Muscle of leg (tissue), 11 donors: ENCODE data around the gene PHLDA2. TPM values are rescaled to one million over a fixed set of nuclear protein-coding genes. Genes with fewer than 3 reads are reported as not detected.
A peak's percentile ranks its signal among the peaks of the same experiment; 100 is the strongest.

Experiments used
- DNase-seq: peaks from one replicate; pipeline ENCODE4 v3.0.0; 2013
- H3K27ac ChIP-seq: one replicate; pipeline ENCODE4 v1.5.1; 2013; ENCODE audit warnings: mild to moderate bottlenecking, low read length, control low read depth
- H3K27me3 ChIP-seq: one replicate; pipeline ENCODE4 v1.6.1; 2013; ENCODE audit warnings: low read length; ENCODE audit not compliant: control insufficient read depth, insufficient read depth
- H3K36me3 ChIP-seq: one replicate; pipeline ENCODE4 v1.6.1; 2013; ENCODE audit warnings: low read length; ENCODE audit not compliant: control insufficient read depth, insufficient read depth
- H3K4me1 ChIP-seq: one replicate; pipeline ENCODE4 v1.6.1; 2013; ENCODE audit warnings: low read length; ENCODE audit not compliant: control insufficient read depth, insufficient read depth
- H3K4me3 ChIP-seq: one replicate; pipeline ENCODE4 v1.5.1; 2013; ENCODE audit warnings: low read length, control low read depth
- H3K9me3 ChIP-seq: replicated peaks from 2 replicates; pipeline ENCODE4 v1.6.1; 2013; ENCODE audit warnings: low read depth, low read length; ENCODE audit not compliant: control insufficient read depth
- WGBS: methylation state at CpG from one replicate; pipeline ENCODE4 v1.1.5; 2013; ENCODE audit warnings: missing lambda C conversion rate; ENCODE audit not compliant: insufficient coverage; 5-methylcytosine and 5-hydroxymethylcytosine counted together
- polyA plus RNA-seq, 8 donors: library from polyadenylated mRNA; unstranded; fragments of 120-200 nt; gene quantifications; one replicate each; pipeline versions ENCODE4 v1.2.1 to v1.2.3, GENCODE V29; 2013; ENCODE audit warnings: inconsistent platforms in 1 of 8, low replicate concordance in 1 of 8; ENCODE audit not compliant: insufficient read length in 8 of 8, insufficient read depth in 1 of 8
- total RNA-seq: library from RNA; stranded (reverse); fragments of 120-200 nt; gene quantifications from one replicate; pipeline ENCODE4 v1.2.4, GENCODE V29; 2013

The PHLDA2 gene
- total and polyA plus RNA-seq, 9 donors = 0.41 to 1.3 (median 0.83) TPM; not detected in 1

DNA sequence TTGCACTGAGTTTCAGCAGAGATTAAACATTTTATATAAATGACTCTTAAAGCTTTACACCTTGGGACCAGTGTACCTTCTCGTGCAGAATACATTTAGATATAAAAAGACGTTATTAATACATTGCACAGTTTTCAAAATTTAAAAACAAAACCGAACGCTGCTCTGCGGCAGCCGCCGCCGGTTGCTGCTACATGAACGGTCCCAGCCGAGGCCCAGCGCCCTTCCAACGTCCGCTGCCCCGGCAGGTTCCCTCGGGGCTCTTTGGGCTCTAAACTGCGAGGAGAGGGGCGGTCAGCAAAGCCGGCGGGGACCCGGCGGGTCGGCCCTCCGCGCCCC is 45.6 kb downstream of the PHLDA2 start:
- DNase-seq = no peak
- Histone ChIP-seq H3K27me3 (peaks cover 4% of the 10 kb centered on the region), H3K27ac (peak overlapping the region; percentile 55), H3K9me3 (peaks cover 4% of the 10 kb centered on the region), H3K4me3 (peak overlapping the region; percentile 76), H3K4me1 (peaks cover 49% of the 10 kb centered on the region), H3K36me3 (peaks cover 16% of the 10 kb centered on the region)
- 3% methylated on average over 22 of the region's 24 CpGs for WGBS

DNA sequence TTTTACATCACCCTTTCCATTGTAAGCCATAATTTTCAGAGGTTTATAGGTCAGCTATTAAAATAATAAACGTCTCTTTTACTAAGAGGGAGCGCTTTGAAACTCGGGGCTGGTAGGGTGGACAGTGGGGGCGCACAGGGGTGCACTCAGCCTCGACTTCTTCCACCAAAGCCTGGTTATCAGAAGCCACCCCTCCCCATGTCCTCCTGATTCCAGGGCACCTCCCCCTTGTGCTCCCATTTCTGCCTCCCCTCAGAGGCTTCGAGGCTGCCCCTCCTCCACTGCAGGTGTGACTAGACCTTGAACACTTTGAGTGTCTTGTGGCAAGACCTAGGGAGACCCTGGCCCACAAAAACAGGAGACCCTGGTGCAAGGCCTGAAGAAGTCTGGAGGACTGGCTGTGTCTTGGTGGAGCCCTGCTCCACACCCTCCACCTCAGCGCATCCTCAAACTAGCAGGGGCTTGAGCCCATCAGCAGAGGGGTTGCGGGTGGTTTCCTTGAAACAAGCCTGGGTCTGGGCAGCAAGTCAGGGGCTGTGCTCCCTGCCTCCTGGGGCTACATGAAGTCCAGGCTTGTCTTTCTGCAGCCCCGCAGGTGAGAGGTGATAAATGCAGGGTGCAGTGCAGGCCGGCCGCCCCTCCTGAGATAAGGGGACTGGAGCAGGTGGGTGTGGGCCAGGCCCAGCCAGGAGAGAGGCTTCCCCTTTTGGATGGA is 46.7 kb downstream of the PHLDA2 start:
- Histone ChIP-seq H3K27ac (peak overlapping the region; percentile 20), H3K4me3 (peak overlapping the region; percentile 76), H3K9me3 (peaks cover 4% of the 10 kb centered on the region), H3K4me1 (peaks cover 41% of the 10 kb centered on the region), H3K27me3 (peaks cover 4% of the 10 kb centered on the region), H3K36me3 (peaks cover 17% of the 10 kb centered on the region)
- WGBS = 46% methylated on average over 3 of the region's 11 CpGs
- DNase-seq = no peak

DNA sequence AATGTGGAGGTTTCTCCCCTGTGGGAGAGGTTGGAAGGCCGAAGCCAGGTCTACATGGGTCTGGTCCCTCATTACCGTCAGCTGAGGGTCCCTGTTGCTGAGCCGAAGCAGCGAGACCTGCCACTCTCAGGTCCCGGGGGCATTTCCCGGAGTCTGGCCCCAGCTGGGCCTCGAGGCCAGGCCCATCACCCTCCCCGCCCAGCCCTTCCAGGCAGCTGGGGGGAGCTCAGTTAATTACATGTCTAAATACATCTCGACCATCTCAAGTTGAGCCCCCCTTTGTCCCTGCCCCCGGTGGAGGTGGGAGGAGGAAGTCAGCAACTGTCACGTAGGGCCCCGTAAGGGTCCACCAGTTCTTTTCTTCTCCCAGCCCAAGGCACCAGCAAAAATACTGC is 47.2 kb downstream of the PHLDA2 start:
- WGBS = 51% methylated on average over 4 of the region's 12 CpGs
- DNase-seq = peak; percentile 53
- Histone ChIP-seq H3K27me3 (peaks cover 4% of the 10 kb centered on the region), H3K27ac (no peak overlapping the region), H3K36me3 (peaks cover 17% of the 10 kb centered on the region), H3K4me3 (peak overlapping the region; percentile 76), H3K9me3 (peaks cover 7% of the 10 kb centered on the region), H3K4me1 (peaks cover 35% of the 10 kb centered on the region)

DNA sequence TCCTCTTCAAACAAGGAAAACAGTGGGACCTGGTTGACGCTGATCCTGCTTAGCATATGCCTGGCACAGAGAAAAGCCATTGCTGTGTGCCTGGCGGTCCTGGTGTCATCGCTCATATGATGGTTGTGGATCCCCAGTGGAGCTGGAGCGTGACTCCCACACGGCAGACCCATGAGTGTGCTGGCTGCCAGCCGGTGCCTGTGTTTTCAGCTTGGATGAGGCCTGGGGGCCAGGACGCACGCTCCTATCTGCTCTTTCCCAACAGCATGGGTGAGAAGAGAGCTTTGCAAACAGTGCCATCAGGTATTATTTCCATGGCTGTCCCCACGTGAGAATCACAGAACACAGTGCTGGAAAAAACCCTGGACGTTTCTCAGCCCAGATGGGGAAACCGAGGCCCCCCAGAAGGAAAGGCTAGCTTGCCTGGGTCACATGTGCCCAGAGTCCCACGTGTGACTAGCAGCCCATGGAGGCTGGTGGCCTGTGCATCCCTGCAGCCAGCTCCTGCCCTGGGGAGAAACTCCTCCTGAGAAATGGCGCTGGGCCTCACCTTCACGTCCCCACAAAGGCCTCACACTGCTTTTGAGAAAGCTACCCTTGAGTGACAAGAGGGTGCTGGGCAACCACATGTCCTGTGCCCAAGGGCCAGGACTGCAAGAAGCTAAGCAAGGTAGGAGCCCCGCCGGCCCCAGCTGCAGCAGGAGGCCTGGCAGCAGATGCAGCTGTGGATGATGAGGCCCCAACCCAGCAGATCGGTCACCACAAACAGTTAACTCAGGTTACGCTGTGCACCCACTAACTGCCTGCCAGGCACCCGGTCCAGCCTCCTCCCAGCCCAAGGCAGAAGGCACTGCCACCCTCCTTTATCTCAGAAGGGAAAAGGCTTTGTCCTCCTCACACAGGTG is 47.9 kb downstream of the PHLDA2 start:
- Histone ChIP-seq H3K27me3 (peaks cover 4% of the 10 kb centered on the region), H3K4me3 (no peak overlapping the region), H3K36me3 (peaks cover 17% of the 10 kb centered on the region), H3K4me1 (peaks cover 29% of the 10 kb centered on the region), H3K9me3 (peaks cover 9% of the 10 kb centered on the region), H3K27ac (no peak overlapping the region)
- no peak for DNase-seq
- 73% methylated on average over 12 of the region's 19 CpGs for WGBS

DNA sequence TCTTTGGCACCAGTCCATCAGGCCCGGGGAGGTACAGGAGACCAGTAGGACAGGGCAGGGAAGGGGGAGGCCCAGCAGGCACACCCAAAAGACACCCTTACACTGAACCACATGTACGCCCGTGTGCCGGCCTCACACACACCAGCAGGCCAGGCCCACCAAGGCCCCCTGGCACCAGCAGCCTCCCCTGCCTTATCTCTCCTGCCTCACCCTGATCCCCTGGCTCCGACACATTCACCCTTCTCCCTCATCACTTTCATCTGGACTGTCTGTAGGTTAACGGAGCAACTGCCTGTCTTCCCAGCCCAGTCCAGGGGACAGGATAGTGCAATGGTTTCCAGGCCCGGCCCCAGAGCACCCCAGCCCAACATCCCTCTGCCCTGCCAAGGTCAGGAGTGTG is 48.6 kb downstream of the PHLDA2 start:
- H3K4me3 ChIP-seq = no peak overlapping the region
- no peak for DNase-seq
- peaks cover 27% of the 10 kb centered on the region for H3K4me1 ChIP-seq
- H3K9me3 ChIP-seq = peaks cover 9% of the 10 kb centered on the region
- peaks cover 17% of the 10 kb centered on the region for H3K36me3 ChIP-seq
- 92% methylated on average over 6 of the region's 7 CpGs for WGBS
- H3K27me3 ChIP-seq = peaks cover 4% of the 10 kb centered on the region
- H3K27ac ChIP-seq = no peak overlapping the region

DNA sequence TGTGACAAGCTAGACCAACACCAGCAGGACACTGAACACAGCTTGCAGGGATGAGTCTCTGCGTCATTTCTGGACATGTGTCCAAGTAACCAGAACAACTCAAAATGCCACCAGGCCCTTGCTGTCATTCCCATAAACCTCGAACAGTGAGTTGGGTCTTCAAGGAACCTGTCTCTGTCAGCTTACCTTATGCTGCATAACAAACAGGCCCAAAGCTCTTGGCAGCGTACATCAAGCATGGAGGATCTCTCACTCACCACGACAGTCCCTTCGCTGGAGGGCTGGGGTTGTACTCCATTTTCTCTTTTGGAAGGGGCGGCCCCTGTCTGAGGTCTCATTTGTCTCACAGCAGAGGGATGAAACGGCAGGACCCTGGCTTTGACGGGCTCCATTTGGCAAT is 50.4 kb downstream of the PHLDA2 start:
- WGBS = 100% methylated on average over 7 of the region's 8 CpGs

More for the DNA sequence above, 50.4 kb downstream of the PHLDA2 start:
- Histone ChIP-seq H3K27ac (no peak overlapping the region), H3K27me3 (peaks cover 4% of the 10 kb centered on the region), H3K36me3 (peaks cover 17% of the 10 kb centered on the region), H3K9me3 (peaks cover 18% of the 10 kb centered on the region), H3K4me3 (no peak overlapping the region), H3K4me1 (peaks cover 27% of the 10 kb centered on the region)
- DNase-seq = no peak

Other genes with a start within 250 kb of the PHLDA2 start
- gene KCNQ1OT1, start 229.4 kb downstream of the PHLDA2 start, total RNA-seq = 10.8 TPM
- gene KCNQ1OT1, start 229.4 kb downstream of the PHLDA2 start, polyA plus RNA-seq = 1 to 10 TPM in 3 of 8 donors, under 1 TPM in 5; 0.45 to 1.5 (median 0.90) TPM
- 198 TPM for gene CDKN1C, start 43.6 kb downstream of the PHLDA2 start, total RNA-seq
- 100 to 1,000 TPM; 170 to 290 (median 199) TPM for gene CDKN1C, start 43.6 kb downstream of the PHLDA2 start, polyA plus RNA-seq
- 97.3 TPM for gene NAP1L4, start 62.9 kb upstream of the PHLDA2 start, total RNA-seq
- gene NAP1L4, start 62.9 kb upstream of the PHLDA2 start, polyA plus RNA-seq = 100 to 1,000 TPM in 7 of 8 donors, 10 to 100 TPM in 1; 97.4 to 116 (median 107) TPM
- 15.7 TPM for gene CARS1, start 128.0 kb upstream of the PHLDA2 start, total RNA-seq
- gene CARS1, start 128.0 kb upstream of the PHLDA2 start, polyA plus RNA-seq = 10 to 100 TPM; 19.5 to 24.3 (median 20.7) TPM
- 12.5 TPM for gene OSBPL5, start 235.9 kb upstream of the PHLDA2 start, total RNA-seq
- gene OSBPL5, start 235.9 kb upstream of the PHLDA2 start, polyA plus RNA-seq = 10 to 100 TPM; 10.8 to 20.4 (median 16.4) TPM